HG03457 (cell line): ENCODE measurements around the gene CHAMP1.
A peak's percentile ranks its signal among the peaks of the same experiment; 100 is the strongest.

Experiments
- ATAC-seq: cut with Tn5 transposase; IDR thresholded peaks from one replicate; pipeline ENCODE4 v1.9.1; 2021; ENCODE audit warnings: moderate number of reproducible peaks; ENCODE audit not compliant: unreplicated experiment

The CHAMP1 gene

GRCh38 chr13:114296902-114297301 lies 17.4 kb upstream of the CHAMP1 start:
- ATAC-seq, result no peak

GRCh38 chr13:114298866-114299265 lies 15.4 kb upstream of the CHAMP1 start:
- ATAC-seq, result no peak

- no peak for ATAC-seq
Observed at GRCh38 chr13:114299604-114300305, 14.5 kb upstream of the CHAMP1 start.

- no peak for ATAC-seq
Observed at GRCh38 chr13:114303700-114304327, 10.5 kb upstream of the CHAMP1 start.

- no peak for ATAC-seq
Observed at GRCh38 chr13:114304346-114305034, 9.8 kb upstream of the CHAMP1 start.

GRCh38 chr13:114309086-114309485 lies 5.2 kb upstream of the CHAMP1 start:
- no peak for ATAC-seq

DNA sequence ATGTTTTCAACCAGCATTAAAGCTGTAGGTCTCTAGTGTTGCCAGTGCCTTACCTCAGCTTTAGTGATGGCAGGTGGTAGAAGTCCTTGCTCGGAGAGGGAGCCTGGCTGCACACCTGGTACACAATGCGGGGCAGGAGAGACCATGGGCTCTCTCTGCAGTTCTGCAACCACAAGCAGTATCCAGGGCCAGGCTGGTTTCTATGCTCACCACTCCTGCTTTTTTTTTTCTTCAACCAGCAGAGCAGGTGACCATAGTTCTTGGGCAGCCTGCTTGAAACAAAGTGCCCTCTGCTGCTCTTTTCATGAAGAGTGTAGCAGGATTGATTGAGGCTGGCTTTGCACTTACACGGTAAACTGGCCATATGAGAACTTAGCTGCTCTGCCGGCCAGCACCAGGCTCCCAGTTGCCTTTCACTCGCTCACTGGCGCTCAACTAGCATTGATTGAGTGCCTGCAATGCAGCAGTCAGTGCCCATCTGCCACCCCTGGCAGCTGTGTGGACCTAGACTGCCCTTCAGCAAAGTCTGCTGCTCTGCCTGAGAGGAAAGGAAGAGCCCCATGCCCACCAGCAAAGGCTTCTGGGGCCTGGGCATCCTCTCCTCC lies 4.4 kb upstream of the CHAMP1 start:
- no peak for ATAC-seq

GRCh38 chr13:114310956-114311355 lies 3.3 kb upstream of the CHAMP1 start:
- no peak for ATAC-seq

GRCh38 chr13:114311387-114311786 lies 2.9 kb upstream of the CHAMP1 start:
- ATAC-seq, result no peak

GRCh38 chr13:114311908-114312307 lies 2.4 kb upstream of the CHAMP1 start:
- ATAC-seq, result no peak

DNA sequence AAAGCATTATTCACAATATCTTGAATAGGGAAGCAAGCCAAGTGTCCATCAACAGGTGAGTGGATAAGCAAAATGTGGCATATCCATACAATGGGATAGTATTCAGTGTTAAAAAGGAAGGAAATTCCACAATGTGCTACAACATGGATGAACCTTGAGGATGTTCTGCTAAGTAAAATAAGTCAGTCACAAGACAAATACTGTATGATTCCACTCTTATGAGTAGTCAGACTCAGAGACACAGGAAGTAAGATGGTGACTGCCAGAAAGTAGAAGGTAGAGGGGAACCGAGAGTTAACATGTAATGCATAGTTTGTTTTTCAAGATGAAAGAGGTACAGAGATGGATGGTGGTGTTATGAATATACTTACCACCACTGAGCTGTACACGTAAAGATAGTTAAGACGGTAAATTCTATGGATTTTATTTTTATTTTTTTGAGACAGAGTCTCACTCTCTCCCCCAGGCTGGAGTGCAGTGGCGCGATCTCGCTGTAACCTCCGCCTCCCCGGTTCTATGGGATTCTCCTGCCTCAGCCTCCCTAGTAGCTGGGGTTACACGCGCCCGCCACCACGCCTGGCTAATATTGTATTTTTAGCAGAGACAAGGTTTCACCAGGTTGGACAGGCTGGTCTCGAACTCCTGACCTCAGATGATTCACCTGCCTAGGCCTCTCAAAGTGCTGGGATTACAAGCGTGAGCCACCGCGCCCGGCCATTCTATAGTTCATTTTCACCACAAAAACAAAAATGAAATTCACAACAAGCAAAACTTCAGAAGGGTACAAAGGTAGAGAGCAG lies 1.0 kb upstream of the CHAMP1 start:
- ATAC-seq, result no peak

DNA sequence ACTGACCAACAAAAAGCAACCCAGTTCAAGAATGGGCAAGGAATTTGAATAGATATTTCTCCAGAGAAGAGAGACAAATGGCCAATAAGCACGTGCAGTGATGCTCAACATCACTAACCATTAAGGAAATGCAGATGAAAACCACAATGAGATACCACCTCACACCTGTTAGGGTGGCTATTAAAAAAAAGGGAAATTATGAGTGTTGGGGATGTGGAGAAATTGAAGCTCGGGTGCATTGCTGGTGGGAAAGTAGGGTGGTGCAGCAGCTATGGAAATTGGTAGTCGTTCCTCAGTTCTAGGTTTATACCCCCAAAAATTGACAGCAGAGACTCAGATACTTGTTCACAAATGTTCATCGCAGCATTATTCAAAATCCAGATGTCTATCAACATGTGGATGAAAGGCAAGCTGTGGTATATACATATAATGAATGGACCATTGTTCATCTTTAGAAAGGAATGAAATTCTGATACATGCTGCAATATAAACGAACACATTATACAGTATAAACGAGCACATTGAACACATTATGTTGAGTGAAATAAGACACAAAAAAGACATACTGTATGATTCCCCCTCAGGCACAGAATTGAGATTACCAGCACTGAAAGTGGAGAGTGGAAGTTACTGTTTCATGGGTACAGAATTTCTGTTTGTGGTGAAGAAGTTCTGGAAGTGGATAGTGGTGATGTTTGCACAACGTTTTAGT lies 927 bp downstream of the CHAMP1 start:
- ATAC-seq, result peak; percentile 8

DNA sequence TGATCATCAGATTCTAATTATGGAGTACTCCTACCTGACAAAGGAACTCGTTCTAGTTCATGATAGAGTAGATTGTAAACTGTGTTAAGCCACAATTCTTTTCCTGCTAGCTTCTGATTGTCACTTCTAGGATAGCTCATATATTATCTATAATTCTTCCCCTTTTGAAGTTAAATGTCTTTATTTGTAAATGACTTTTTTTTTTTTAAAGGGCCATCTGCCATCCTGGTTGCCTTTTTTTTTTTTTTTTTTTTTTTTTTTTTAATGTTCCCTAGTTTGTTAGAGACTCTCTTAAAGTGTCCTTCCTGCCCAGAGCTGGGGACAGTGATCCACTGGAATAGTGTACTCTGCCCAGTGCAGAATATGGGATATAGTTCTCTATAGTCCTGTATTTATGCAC lies 4.3 kb downstream of the CHAMP1 start:
- no peak for ATAC-seq

DNA sequence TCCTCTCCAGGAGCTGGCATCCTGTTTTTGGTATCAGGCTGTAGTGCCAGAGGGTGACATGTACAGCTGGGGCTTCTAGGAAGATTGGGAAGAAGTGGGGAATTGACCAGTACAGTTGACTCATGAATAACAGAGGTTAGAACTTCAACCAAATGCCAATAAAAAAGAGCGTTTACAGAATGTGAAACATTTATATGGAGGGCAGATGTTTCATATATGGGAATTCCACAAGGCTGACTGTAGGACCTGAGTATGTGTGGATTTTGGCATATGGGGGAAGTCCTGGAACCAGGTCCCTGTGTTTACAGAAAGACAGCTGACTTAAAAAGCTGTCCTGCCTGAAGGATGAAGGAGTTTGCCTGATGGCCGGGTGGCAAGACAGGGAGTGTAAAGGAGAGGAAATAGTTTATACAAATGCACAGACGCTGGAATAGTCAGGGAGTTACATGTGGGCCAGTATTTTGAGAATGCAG lies 5.2 kb downstream of the CHAMP1 start:
- no peak for ATAC-seq

DNA sequence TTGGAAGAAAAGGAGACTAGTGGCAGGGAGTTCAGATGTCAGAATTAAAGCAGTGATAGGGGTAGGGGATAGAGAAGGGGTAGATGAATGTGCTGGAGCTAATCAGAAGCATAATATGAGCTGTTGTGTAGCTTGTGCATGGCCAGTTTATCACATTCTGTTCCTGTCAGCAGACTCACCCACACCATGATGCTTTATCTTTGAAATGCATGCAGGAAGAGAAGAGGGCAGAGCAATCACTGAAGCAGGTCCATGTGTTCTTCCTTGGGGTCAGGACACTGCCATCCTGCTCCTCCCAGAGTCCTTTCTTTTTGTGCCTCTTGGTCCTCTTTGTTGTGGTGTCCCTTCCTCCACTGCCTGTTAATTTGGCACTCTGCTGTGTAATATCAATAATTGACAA lies 5.8 kb downstream of the CHAMP1 start:
- ATAC-seq, result no peak

- no peak for ATAC-seq
Observed at GRCh38 chr13:114321256-114321655, 7.0 kb downstream of the CHAMP1 start.

GRCh38 chr13:114323349-114323748 lies 9.0 kb downstream of the CHAMP1 start:
- no peak for ATAC-seq

GRCh38 chr13:114324334-114324733 lies 10.0 kb downstream of the CHAMP1 start:
- no peak for ATAC-seq

DNA sequence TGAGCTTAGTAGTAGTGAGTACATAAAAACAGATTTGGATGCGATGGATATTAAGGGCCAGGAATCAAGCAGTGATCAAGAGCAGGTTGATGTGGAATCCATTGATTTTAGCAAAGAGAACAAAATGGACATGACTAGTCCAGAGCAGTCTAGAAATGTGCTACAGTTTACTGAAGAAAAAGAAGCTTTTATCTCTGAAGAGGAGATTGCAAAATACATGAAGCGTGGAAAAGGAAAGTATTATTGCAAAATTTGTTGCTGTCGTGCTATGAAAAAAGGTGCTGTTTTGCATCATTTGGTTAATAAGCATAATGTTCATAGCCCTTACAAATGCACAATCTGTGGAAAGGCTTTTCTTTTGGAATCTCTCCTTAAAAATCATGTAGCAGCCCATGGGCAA lies 11.4 kb downstream of the CHAMP1 start:
- ATAC-seq, result no peak

DNA sequence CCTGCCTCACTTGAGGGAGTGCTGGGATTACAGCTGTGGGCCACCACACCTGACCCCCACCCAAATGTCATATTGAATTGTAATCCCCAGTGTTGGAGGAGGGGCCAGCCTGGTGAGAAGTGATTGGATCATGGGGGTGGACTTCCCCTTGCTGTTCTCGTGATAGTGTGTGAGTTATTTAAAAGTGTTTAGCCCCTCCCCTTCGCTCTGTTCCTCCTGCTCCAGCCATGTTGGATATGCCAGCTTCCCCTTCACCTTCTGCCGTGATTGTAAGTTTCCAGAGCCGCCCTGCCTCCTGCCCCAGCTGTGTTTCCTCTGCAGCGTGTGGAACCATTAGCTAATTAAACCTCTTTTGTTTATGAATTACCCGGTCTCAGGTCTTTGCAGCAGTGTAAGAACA lies 13.7 kb downstream of the CHAMP1 start:
- ATAC-seq, result no peak
